DMS53 treated with DMSO at 0.1 percent for 48 hours (cell line): ENCODE data around the gene DCBLD1.

Source experiments
- DNase-seq: peaks from one replicate; lab custom pipeline; 2025; ENCODE audit not compliant: unreplicated experiment; lab: John Stamatoyannopoulos, UW

The DCBLD1 gene

DNA sequence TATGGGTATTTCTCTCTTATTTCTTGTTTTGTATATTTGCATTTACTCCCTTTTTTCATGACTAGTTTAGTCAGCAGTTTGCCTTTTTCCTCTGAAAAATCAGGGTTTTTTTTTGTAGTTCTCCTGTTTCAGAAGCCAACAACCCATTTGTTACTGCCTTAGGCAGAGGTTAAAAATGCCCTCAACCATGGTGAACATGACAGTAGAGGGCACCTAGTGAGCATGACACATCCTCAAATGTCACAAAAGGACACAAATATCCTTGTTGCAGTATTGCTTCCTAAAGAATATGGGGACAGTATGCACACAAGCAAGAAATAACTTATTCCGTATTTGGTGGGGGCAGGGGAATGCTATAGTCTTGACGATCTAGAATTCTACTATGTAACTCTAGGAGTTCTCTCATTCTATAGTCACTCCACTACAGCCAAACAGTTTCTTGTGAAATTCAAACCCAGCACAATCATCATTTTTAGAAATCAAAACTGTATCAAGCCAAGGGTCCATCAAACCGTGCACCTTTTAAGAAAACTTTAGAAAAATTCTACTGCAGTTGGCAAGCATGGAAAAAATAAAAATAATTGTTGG lies 72.9 kb downstream of the DCBLD1 start:
- no peak for DNase-seq

DNA sequence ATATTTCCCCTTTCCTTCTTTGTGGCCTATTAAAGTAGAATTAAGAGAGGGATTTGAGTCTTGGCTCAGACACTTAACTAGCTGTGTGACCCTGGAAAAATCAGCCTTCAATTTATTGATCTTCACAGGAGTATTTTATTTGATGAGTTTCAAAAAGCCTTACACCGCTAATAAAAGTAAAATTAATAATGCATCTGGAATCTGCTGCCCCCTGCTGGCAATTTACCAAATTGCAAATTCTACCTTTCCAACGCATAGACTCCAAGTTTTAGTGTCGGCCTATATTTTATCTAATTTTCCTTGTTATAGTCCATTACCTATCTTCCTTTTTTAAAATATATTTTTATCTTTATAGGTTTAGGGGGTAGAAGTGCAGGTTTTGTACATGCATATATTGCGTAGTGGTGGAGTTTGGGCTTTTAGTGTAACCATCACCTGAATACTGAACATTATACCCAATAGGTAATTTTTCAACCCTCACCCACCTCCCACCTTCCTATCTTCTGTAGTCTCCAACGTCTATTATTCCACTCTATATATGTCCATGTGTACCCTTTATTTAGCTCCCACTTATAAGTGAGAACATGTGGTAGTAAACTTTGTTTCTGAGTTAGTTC lies 73.5 kb downstream of the DCBLD1 start:
- DNase-seq: no peak

DNA sequence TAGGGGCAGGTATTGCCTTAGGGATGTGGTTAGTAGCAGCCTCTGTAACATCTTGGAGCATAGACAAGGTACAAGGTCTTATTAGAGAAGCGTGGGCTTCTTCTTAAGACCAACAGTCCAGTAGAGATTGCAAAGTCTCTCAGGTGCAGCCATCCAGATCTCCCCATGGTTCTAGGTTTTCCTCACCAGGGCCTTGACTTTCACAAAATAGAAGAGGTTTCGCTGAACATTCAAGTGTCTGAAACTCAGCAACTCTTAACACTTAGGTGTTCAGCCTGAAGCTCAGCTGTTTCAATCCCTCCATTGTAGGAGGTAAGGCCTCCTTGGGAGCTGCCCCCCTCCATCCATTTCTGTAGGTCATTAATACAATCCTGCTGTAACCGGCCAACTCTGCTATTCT lies 75.5 kb downstream of the DCBLD1 start:
- no peak for DNase-seq

- no peak for DNase-seq
These were observed 76.3 kb downstream of the DCBLD1 start for GRCh38 chr6:117558818-117559217.

GRCh38 chr6:117559299-117559698 lies 76.8 kb downstream of the DCBLD1 start:
- no peak for DNase-seq

- DNase-seq: no peak
These were observed 78.7 kb downstream of the DCBLD1 start for GRCh38 chr6:117561128-117561527.

GRCh38 chr6:117564681-117565080 lies 82.2 kb downstream of the DCBLD1 start:
- DNase-seq: no peak

GRCh38 chr6:117568247-117568646 lies 85.8 kb downstream of the DCBLD1 start:
- no peak for DNase-seq

GRCh38 chr6:117568831-117569410 lies 86.4 kb downstream of the DCBLD1 start:
- DNase-seq: no peak

DNA sequence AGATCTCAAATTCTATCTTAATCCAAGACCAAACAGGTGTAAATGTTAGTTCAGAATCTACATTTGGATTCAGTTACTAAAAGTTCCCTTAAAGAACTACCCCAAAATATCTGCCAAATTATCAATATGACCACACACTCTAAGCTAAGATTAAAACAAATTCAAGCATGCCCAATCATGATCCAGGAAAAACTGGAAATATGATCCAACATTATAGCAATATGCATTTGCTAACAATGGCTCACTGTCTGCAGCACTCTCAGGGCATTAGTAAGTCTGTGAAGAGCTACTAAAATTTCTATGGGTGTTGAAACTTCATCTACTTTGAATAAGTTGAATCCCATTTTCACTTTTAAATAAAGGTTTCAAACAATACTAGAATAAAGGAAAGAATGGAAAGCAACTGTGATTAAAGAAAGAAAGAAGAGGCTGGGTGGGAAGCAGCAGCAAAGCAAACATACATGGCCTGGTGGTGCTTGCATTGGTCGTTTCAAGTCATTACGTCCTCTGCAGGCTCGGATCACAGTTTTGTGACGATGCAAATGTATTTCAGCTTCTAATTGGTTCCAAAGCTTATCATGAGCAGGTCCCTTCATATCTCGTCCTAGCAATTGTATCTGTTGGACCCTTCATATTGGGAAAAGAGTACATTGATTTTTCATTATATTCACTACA lies 90.7 kb downstream of the DCBLD1 start:
- DNase-seq: no peak

DNA sequence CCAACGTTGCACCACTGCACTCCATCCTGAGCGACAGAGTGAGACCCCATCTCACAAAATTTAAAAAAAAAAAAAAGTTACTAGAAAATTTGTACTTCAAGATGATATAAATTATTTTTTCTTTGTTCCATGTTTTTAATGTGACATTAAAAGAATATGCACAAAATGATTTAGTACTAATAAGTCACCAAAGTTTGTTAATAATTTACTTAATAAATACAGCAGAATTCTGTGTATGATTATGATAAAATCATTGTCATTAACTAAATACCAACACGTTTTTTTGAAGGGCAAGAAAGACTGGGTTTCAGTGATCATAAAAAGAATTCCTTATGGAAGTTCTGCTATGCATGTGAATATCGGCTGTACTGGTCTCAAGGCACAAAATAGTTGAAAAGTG lies 91.7 kb downstream of the DCBLD1 start:
- DNase-seq: no peak

GRCh38 chr6:117585647-117586046 lies 103.2 kb downstream of the DCBLD1 start:
- DNase-seq: no peak

DNA sequence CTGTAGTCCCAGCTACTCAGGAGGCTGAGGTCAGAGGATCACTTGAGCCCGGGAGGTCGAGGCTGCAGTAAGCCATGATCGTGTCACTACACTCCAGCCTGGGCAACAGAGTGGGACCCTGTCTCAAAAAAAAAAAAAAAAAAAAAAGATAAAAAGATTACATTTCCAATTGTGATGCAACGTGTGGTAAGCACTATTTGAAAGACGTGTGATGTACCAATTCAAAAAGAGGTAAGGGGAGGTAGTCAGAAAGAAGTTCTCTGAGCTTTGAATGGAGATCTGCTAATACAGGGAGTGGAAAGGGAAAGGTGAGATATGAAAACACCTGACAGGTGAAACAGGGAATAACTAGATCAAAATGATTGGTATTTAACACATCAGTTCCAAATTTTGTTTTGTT lies 108.0 kb downstream of the DCBLD1 start:
- DNase-seq: no peak

DNA sequence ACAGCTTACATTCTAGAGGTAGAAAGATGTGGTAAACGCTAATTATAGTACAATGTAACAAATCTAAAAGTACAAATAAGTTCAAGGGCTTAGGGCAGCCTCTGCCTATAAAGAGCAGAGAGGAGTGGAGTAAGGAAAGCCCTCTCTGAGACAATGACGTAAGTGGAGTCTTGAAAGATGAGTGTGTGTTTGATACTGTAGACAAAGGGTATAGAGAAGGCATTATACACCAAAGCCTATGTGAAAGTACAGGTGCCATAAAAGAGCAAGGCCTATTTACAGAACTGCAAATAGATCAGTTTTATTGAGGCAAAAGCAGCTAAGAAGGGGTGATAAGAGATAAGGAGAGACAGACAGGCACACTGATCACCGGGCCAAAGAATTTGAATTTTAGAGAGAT lies 108.9 kb downstream of the DCBLD1 start:
- DNase-seq: no peak

DNA sequence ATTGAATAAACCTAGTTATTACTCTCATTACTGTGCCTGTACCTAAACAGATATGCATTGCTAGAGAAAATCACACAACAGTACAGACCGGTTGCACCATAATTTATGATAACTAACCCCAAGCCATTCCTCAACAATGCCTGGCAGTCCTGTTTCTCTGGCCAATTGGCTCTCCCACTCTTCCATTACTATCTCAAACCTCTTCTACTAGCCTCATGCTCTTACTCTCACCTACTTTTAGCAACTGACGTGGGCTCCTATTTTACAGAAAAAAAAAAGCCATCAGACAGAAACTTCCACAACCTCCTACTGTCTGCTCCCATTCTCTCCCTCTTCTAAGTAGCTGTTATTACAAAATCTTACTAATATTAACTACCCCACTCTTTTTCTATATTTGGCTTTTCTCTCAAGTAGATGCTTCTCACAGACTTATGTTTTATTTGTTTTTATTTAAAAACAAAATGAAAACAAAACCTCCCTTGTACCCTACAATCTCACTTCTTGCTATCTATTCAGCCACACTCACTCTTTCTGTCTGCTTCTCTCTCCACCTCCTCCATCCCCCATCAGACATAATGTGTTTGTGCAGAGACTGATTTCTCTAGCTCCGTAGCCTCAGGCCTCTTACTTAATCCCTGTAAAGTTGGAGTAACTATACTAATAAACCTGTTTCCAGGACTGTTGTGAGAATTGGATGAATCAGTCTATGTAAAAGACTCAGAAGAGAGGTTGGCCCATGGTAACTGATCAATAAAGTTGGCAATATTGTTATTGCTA lies 110.7 kb downstream of the DCBLD1 start:
- DNase-seq: no peak

DNA sequence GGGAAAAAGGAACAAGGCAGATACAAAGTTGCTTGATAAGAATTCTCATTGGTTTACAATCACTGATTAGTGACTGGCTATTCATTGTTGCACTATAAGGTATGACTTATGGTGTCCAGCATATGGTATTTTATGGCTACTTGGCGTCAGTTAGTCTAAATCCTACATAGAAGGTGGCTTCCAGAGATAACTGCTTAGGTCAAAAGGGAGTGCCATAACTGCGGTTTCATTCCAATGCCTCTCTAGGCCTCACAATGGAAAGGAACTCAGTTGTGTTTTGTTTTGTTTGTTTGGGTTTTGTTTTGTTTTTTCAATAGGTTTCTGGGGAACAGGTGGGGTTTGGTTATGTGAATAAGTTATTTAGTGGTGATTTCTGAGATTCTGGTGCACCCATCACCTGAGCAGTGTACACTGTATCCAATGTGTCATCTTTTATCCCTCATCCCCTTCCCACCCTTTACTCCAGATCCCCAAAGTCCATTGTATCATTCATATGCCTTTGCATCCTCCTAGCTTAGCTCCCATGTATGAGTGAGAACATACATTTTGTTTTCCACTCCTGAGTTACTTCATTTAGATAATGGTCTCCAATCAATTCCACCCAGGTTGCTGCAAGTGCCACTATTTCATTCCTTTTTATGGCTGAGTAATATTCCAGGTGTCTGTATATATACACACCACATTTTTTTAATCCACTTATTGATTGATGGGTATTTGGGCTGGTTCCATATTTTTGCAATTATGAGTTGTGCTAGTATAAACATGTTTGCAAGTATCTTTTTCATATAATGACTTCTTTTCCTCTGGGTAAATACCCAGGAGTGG lies 112.8 kb downstream of the DCBLD1 start:
- DNase-seq: no peak

- no peak for DNase-seq
These were observed 115.3 kb downstream of the DCBLD1 start for GRCh38 chr6:117597755-117598154.
